Suppressor macrophage treated with lipopolysaccharide for 4 hours (primary cell): ENCODE results near the gene KSR1.
A peak's percentile ranks its signal among the peaks of the same experiment; 100 is the strongest.

Experiments used
- DNase-seq: peaks from one replicate; pipeline ENCODE4 v3.0.0-alpha.2; 2020

KSR1 gene

DNA sequence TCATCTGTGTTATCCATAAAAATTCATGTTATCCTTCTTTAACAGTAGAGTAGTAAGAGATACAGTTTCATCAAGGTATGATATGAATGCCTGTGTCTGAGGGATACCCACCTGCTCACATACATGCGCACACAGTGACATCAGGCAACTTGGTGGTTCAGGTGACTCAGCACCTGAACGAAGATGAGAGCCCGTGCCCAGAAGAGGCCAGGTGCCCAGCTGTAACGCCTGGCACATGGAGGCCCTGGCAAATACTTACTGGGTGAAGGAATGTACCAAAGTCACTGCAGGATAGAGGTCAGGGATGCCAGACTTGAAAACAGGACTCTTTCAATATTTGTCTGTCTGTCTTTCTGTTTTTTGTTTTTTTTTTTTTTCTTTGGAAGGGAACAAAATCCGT is 102.1 kb downstream of the KSR1 start:
- no peak for DNase-seq

DNA sequence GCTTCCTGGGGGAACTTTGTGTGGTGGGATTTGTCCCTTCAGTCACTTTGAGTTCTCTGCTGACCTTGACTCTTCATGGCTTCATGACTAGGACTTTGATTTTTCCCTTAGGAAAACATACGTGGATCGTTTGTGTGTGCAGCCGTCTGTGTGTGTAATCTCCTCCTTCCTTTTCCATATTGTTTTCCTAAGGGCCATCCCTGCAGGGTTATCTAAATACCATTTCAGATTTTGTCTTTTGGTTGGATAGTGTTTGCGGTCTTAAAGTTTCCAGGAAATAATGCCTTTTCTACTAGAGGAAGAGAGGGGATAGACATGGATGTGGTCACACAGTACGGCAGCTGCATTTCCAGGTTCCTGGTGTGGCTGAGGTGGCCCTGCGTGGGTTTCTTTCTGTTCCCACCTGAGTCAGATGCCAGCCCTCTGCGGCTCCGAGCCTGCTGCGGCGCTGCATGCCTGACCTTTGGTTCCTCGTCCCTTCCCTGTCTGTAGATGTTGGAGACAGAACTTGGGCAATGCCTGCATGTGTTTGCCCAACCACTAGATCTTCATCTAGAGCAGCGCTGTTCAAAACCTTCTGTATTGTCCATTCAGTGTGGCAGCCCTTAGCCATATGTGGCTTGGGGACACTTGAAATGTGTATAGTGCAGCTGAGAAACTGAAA is 102.7 kb downstream of the KSR1 start:
- DNase-seq, result no peak

DNA sequence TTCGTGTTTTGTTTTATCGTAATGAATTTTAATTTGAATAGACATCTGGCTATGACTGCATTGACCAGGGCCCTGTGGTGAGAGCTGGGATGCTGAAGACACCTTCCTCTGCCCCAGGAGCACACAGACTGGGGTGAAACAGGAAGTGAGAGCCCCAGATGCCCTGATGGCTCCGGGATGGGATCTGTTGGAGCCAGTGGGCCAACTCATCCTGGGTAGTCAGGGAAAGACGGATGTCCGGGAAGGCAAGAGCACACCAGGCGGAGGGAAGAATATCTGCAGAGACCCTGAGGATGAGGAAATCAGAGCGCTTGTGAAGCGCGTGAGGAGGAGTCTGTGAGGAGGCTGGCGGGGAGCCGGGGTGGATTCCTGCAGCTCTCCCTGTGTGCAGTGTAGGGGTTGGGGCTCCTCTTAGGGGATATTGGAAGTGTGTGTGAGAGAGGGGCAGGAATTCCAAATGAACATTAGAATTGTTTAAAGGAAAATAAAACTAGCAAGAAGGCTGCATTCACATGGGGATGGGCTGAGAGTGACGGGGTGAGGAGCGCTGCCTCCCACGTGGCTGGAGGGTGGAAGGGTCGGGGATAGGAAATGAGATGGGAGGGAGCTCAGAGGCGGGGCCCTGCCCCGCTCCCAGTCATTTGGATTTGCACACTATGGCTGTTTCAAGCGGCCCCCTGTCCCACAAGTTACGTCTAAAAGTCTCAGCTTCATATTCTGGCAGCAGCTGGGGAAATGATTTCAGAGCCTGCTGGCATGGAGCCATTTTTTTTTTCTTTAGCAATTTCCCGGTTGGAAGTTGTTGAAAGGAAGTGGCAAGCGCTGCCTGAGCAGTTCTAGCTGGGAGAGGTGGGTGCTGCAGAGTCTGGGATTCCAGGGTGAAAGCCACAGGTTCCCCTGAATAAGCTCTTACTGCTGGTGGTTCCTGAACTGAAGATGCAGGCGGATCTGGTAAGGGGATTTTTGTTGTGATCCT is 103.5 kb downstream of the KSR1 start:
- peak; percentile 69 for DNase-seq

DNA sequence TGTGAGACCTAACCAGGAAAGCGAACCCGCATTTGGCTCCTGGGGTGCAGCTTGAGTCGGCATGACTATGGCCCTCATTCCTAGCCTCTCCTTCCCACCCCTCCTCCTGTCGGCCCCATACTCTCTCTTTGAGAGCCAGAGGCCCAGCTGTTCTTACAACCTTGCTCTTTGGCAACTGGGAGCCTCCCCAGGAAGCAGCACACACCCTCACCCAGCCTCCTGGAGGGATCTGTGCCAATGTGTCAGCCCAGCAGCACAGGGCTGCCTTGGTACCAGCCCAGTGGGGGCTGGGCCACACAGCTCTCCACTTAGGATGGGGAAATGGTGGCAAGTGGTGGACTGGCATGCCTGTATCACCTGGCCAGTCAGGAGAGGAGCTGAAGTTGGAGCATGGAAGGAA is 104.4 kb downstream of the KSR1 start:
- DNase-seq, result no peak

DNA sequence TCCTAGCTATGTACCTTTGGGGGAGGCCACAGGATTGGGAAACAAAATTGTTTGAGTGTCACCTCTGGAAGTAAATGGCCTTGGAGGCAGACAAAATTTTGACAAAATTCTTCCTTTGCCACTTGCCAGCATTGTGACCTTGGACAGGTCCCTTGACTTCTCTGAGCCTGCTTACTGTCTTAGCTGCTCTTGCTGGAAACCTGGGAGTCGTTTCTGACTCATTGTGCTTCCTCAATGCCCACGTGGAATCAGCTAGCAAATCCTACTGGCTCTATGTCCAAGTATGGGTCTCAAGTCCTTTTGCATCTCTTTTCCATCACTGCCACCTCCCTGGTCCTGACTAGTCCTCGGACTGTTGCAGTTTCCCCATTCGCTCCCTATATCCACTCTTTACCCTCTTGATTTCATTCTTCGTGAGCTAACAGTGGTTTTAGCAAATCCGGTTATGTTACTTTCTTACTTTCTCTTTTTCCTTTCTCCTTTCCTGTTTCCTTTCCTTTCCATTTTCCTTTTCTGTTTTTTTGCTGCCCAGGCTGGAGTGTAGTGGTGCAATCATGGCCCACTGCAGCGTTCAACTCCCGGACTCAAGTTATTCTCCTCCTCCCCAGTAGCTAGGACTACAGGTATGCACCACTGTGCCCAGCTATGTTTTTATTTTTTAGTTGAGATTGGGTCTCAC is 106.7 kb downstream of the KSR1 start:
- DNase-seq, result no peak

DNA sequence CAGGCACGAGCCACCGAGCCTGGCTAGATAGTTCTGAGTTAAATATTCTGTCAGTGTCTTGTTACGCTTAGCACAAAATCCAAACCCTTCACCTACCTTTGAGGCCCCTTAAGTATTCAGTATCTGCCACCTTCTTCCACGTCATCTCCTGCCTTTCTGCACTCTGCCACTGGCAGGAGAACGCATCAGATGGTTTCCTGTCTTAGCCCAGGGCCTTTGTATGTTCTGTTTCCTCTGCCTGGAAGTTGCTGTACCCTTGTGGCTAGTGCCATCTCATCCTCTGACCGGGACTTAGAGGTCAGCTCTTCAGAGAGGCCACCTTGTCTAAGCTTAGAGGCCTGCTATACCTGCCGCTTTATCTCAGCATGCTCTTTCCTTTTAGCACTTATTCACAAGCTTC is 107.3 kb downstream of the KSR1 start:
- DNase-seq, result no peak

DNA sequence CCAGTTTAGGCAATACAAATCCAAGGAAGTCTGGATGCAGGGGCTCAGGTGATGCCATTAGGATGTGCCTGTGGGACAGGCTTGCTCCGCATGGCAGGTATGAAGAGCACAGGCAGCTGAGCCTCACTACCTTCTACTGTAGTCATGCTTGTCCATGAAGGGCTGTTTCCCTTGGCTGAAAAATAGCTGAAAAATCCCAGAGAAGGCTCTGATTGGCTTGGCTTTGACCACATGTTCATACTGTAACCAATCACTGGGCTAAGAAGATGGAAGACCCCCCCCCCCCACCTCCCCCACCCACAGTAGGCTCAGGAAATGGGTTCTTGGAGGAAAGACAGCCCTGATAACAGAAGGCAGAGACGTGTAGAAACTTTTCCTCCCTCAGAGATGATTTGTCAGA is 108.2 kb downstream of the KSR1 start:
- no peak for DNase-seq

DNA sequence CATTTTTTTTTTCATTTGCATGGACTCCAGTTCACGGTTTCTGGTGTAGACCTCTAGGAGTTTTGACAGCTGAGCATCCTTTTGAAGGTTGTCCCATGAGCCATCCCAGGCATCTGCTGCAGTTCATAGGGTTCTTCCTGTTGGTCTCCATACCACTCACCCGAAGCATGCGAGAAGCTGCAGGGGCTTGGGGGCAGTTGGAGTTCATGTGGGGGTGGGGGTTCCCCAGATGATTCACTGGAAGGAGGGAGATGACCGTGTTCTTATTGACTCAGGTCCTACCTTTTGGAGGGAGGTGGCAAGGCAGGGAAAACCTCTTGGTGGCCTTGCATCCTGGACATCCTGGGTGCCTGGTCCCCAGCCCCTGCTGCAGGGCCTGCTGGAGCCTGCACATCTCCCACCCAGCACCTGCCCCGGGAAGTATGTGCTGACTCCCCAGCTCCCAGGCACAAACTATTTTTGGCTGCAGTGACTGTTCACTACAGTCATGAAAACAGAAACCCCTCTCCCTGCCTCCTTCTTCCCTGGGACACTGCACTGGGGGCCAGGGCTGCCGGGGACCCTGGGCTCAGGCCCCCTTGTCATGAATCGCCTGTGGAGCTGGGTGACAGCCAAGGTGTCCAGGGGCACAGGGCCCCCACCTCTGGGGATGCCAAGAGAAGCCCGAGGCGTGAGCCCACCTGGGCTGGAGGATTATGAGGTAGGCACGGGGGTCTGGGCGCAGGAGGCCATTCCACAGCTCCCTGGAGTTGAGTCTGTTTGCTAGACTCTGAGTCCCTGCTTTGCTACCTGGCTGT is 109.8 kb downstream of the KSR1 start:
- DNase-seq, result no peak

DNA sequence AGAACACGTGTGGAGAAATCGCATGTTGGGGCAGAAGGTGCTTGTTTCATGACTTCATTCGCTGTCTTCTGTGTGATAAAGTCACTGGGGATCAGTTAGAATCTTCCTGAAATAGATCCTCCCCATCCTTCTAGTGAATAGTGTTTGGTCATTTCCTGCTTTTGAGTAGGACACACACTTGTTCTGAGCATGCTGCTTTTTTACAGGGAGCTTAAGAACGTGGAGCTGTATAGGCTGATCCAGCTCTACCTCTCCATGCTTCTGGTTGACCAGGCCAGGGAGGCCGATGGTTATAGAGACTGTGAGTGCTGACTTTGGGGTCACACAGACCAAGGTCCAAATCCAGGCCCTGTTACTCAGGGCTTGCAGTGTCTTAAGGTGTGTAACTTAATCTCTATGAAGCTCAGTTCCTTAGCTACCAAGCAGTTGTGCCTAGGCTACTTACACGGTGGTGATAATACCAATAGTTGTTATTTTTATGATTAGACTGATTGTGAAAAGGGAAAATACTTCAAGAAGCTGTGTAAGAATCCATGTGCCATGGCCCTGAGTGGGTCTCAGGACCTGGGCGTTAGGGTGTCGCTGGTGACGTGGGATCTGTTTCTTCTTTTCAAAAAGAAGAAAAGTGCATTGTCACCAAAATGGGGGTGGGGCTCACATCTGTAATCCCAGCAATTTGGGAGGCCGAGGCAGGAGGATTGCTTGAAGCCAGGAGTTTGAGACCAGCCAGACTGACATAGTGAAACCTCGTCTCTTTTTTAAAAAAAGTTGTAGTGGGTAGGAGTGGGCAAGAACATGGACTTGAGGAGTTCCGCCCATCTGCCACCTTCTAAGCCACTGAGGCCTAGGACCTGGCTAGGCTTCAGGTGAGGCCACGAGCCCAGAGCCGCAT is 110.7 kb downstream of the KSR1 start:
- DNase-seq, result no peak

DNA sequence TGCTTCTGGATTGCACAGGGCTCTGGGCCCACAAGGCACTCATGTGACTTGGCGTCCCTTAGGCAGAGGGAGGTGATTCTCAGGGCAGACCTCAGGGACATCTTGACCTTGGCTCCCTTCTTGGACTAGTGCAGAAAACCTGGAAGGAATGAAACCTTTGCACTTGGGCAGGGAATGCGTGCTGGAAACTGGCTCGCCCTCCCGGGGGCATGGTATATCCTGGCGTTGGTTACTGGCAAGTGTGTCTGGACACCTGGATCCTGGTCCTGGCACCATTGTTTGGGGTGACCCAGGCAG is 111.3 kb downstream of the KSR1 start:
- no peak for DNase-seq

DNA sequence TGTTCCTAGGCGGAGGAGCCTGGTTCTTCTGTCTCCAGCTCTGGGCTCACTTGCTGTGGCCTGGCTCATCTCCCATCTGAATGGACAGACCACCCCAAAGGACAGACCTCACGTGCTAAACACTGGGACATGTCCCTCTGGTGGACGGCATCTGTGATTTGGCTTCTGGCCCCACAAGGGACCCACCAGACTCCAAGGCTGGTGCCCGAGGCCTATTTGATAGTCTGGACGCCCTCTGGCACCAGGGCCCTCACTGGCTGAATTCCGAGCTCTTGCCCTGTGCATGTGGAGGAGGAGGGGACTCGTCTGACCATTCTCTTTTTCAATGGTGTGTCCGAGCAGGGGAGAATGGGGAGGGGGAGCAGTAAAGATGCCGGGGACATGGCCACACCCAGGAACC is 112.0 kb downstream of the KSR1 start:
- no peak for DNase-seq

DNA sequence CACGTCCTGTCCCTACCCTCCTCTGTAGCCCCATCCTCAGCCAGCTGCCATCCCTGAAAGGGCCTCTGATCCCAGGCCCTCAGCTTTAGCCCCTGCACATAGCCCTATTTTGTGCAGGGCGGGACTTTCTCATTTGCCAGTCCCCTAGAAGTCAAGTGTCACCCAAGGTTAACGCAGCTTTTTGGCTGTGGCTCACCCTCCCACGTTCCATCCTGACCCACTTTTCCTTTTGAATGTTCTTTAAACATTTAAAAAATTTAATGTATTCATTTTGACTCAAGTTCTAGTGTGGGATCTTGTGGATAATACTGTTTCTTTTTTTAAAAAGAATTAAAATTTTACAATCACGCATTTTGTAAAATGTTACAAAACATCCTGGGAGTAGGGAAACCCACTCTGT is 112.6 kb downstream of the KSR1 start:
- DNase-seq, result no peak

DNA sequence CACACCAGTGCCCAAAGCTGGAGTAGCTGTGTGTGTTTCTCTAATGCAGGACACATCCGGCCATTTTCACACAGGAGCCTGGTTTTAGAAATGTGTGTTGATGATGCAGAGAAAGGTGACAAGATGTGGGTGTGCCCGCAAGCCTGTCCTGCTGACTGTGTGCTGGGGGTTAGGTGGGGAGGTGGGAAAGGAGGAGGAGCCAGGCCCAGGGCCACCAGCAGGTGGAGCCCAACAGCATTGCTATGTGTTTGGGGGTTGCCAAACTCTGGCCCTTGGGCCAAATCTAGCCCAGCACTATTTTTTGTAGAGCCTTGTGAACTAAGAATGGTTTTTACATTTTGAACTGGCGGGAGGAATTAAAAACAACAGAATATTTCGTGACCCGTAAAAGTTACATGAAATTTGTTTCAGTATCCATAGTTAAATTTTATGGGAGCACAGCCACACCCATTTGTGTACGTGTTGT is 113.0 kb downstream of the KSR1 start:
- peak; percentile 19 for DNase-seq

DNA sequence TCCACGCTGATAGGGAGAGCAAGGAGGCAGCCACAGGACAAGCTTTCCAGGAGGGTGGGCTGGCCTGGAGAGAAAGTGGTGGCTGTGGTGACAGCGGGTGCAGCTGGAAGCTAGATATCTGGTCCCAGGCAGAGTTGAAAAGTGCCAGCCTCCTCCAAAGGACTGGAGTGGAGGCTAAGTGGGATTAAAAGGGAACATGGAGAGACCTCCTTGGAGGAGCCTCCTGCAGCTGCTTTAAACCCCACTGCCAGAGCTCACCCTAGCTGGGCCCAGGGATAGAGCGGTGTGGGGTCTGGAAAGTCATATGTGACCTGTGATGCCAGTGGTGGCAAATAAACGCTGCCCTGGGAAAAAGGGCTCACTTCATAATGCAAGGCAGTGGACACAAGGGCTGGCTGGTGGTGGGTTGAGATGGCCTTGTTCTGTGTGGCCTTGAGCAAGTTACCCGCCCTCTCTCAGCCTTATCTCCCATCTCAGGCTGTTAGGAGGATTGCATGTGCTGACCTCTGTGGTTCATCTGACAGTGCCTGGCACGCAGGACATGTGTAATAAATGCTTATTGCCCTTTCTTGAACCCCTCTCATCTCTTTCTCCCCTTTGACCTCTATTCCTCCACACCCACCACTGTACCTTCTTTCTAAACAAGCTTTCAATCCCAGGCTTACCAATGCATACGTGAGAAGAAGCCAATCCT is 113.8 kb downstream of the KSR1 start:
- DNase-seq, result no peak

DNA sequence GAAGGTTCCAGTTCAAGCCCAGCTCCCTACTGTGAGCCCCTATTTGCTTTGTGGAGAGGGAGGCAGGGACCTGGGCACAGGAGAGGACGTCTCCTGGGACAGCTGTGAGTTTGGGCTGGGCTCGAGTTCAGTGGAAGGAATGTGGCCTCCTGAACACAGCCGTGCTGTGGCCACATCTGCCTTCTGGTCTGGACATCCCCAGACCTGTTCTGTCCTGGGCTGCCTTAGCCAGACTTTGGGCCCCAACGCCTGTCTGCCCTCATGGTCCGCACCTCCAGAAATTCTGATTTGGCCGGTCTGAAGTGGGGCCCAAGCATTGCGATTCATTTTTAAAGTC is 114.3 kb downstream of the KSR1 start:
- DNase-seq, result no peak

DNA sequence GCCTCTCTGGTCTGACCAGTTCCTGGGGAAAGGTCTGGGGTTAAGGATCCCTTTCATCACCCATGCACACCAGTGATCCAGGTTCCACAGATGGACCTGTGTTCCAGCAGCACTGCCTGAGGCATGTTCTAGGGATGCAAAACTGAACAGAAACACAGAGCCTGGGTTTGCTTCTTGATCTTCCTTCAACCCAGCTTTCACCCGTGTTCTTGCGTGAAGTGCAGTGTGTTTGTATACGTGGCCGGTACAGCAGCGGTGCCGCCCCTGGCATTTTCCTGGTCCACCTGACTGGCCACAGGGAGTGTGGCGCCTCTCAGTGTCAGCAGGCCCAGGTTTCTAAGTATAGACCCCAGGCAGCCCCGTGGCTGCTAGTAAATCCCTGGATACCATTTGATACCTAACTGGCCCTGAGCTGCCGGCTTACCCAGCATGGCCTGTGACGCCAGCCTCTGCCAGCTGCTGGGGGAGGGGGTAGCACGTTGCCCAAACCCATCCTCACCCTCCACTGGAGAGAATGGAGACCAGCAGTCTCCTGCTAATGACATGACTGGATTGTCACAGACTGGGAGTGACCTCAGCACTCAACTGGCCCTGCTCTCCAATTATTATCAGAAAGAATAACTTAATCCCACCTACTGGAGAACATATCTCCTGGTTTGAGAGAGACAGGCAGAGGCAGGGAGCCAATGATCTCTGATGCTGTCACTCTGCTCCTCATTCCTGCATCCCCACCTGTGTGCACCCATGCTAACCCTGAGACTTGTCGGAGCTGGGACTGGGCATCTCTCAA is 115.5 kb downstream of the KSR1 start:
- DNase-seq, result no peak

DNA sequence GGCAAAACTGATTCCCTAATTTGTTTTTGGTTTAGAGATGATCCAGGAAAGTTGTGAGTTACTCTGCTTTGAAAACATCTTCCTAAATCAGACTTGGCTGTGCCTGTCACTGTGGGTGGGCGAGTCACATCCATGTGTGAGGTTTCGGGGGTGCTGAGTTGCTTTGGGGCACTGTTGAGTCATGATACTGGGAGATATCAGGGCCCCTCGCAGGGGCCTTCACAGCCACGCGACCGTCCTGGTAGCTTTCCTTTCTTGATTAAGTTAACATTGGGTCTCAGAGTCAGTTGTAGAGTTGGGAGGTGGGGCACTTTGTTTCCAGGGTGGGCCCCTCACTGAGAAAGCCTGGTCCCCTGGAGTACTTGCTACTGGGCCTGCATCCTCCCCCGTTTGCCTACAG is 116.4 kb downstream of the KSR1 start:
- no peak for DNase-seq

DNA sequence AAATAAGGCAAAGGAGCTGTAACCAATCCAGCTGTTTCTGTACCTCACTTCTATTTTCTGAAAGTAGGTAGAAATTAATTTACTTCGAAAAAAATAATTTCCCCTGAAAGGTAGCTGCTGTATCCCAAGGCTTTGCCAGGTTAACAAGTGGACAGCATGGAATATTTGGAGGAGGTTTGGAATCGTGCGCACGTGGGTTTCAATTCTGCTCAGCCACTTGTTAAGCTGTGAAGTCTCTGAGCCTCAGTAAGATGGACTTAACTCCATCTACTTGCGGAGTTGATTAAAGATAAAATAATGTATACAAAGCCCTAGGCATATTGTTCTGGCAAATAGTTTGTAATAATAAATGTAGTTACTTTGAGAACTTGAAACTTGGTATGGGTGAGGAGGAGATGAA is 117.3 kb downstream of the KSR1 start:
- no peak for DNase-seq

DNA sequence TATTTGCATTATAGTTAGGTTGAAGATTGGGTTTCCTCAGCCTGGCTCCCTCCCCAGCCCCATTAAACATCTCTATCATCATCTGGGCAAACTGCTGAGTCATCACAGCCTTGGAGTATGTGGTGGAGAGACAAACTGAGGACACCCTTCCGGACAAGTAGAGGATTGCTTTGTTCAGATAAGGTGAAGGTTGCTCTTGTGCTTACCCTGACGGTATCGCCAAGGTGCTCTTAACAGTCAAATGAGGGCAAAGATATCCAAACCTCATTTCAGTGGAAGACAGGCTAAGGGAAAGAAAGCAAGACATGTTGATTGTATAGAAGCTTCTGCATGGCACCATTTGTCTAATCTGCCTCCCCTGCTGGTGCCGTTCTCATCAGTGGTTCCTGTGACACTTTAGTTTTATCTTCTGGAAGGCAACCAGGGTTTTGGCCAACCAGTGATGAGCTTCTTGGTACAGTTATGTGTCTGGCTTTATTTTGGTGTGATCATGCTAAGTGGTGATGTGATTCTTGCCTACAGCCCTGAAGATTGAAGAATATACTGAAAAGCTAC is 117.8 kb downstream of the KSR1 start:
- no peak for DNase-seq
